HTR-8/SVneo (cell line): ENCODE measurements around the gene FNDC4.
"Not testable (repeated sequence)": the region's sequence is repeated elsewhere in the genome, so short reads cannot be mapped to it uniquely, and the experiment has no call there.

Source experiments
- DNase-seq: peaks from one replicate; pipeline ENCODE4 v3.0.0; 2011; ENCODE audit warnings: low spot score, mixed read lengths; ENCODE audit not compliant: insufficient read length
- FAIRE-seq: peaks from 2 replicates; lab custom pipeline; 2011; peaks lifted over from hg19 to GRCh38; lab: Jason Lieb, UNC

The FNDC4 gene, protein sequence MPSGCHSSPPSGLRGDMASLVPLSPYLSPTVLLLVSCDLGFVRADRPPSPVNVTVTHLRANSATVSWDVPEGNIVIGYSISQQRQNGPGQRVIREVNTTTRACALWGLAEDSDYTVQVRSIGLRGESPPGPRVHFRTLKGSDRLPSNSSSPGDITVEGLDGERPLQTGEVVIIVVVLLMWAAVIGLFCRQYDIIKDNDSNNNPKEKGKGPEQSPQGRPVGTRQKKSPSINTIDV

DNA sequence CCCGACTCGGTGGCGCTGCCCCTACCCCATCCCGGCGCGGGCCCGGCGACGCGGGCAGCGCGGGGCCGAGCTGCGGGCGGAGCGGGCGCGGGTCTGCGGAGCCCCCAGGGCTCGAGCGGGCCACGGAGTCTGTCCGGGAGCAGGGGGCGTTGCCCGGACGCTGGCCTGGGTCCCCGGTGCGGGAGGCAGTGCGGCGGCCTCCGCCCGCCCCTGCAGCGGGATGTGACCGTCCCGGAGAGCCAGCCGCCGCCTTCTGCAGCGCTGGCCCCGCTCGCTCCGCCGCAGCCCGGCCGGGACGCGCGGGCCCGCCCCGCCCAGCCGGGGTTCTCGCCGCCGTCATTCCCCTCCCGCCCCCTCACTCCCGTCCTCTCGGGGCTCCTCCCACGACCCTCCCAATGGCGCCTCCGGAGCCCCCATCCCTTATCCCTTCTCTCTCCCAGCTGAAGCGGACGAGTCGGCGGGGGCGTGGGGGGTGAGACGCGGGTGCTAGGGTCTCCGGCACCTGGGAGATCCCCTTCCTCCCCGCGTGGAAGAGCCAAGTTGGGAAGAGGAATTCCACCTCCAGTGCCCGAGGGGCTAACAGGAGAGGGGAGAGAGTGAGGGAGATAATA is at the start of gene FNDC4:
Gene FNDC4 (minus strand): TSS at position 257 of the 611 bp plus-strand sequence. CDS start 521 bp downstream, outside the sequence.
- FAIRE-seq (no peak), DNase-seq (no peak)

DNA sequence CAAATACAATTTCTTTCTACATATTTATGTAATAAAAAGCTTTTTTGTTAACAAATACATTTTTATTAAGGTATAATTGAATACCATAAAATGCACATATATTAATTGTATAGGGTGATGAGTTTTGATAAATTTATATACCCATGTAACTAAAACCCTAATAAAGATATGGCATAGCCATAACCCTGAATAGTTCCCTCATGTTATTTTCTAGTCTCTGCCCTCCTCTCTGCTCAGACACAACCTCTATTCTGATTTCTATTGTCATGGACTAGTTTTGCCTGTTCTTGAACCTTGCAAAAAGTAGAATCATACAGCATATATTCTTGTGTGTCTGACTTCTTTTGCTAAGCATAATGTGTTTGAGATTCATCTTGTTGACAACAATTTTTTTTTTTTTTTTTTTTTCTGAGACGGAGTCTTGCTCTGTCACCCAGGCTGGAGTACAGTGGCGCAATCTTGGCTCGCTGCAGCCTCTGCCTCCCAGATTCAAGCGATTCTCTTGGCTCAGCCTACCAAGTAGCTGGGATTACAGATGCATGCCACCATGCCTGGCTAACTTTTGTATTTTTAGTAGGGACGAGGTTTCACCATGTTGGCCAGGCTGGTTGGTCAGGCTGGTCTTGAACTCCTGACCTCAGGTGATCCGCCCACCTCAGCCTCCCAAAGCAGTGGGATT is 49.3 kb upstream of the FNDC4 start:
- no peak for FAIRE-seq

DNA sequence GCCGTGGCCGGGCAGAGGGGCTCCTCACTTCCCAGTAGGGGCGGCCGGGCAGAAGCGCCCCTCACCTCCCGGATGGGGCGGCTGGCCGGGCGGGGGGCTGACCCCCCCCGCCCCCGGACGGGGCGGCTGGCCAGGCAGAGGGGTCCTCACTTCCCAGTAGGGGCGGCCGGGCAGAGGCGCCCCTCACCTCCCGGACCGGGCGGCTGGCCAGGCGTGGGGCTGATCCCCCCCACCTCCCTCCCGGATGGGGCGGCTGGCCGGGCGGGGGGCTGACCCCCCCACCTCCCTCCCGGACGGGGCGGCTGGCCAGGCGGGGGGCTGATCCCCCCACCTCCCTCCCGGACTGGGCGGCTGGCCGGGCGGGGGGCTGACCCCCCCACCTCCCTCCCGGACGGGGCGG is 44.6 kb upstream of the FNDC4 start:
- FAIRE-seq, DNase-seq: not testable (repeated sequence)

More for the DNA sequence above, 49.3 kb upstream of the FNDC4 start:
- DNase-seq, result no peak

DNA sequence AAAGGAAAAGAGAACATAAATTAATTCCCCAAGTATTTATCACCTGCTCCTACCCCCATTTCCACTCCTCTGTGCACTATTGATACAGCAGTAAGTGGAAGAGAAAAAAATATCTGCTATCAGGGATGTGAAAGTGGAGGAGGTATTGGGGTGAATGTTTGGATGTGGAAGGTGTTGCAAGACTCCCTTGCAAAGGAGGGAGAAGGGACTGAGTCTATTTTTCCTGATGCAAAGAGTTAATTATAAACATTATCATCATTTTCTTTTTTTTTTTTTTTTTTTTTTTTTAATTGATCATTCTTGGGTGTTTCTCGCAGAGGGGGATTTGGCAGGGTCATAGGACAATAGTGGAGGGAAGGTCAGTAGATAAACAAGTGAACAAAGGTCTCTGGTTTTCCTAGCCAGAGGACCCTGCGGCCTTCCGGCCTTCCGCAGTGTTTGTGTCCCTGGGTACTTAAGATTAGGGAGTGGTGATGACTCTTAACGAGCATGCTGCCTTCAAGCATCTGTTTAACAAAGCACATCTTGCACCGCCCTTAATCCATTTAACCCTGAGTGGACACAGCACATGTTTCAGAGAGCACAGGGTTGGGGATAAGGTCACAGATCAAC is 43.9 kb upstream of the FNDC4 start:
- not testable (repeated sequence) for DNase-seq, FAIRE-seq

DNA sequence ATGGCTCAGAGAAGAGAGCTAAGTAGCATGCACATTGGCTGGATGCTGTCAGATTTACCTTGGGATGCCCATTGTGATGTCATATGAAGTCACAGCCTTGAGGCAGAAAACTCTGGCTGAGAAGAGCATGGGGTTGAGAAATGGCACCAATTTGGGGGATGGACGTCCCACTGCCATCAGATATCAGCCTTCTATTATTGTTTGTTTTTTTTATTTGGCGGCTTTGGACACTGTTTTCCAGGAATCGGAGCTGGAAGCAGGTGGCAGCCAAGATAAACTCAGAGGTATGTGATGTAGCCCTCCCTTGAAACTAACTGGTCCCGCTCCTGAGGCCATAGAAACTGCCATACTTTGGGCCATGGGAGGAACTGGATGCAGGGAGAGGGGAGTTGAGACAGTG is 42.3 kb upstream of the FNDC4 start:
- FAIRE-seq (no peak), DNase-seq (no peak)

DNA sequence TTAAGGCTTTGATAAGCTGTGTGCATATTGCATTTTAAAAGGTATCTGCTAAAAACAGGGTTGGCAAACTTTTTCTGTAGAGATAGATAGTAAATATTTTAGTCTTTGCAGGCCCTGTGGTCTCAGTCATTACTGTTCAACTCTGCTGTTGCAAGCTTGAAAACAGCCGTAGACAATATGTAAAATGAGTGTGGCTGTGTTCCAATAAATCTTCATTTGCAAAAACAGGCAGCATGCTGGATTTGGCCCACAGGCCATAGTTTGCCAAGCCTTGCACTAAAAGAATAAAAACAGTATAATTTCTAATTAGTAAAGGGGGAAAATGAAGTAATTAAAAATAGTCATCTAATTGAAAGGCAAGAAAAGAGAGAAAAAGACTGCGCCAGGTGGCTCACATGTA is 37.0 kb upstream of the FNDC4 start:
- no peak for FAIRE-seq
- DNase-seq, result no peak

DNA sequence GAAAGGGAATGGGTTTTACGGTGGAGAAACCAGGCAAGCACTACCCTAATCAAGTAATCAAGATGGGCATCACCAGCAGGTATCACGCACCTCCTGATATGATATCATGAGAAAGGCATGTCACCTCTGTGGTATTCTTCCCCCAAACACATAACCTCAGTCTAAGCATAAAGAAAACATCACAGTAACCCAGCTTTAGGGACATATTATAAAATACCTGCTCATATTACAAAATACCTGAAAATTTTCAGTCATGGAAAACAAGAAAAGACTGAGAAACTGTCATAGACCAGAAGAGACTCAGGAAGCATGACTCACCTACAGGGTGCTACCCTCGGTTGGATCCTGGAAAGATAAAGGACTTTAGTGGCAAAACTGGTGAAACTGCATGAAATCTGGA is 32.2 kb upstream of the FNDC4 start:
- DNase-seq (no peak), FAIRE-seq (no peak)

DNA sequence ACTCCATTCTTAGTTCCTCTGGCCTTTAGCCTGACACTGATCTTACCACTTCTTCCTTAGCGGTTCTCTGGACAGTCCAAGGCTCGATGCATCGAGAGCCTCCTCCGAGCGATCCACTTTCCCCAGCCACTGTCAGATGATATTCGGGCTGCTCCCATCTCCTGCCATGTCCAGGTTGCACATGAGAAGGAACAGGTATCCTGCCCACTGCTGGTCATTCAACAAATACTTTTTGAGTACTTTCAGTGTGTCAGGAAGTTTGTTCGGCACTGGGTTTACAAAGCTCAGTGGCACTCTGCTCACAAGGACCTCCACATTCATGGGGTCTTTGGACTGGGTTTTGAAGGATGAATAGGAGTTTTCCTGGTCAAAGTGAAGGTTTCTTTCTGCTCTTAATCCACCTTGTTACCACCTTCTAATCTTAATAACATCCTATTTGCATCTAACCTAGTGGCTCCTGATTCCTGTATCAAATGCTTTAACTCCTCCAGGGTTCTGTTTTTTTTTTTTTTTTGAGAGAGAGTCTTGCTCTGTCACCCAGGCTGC is 27.5 kb upstream of the FNDC4 start:
- DNase-seq (no peak), FAIRE-seq (no peak)

DNA sequence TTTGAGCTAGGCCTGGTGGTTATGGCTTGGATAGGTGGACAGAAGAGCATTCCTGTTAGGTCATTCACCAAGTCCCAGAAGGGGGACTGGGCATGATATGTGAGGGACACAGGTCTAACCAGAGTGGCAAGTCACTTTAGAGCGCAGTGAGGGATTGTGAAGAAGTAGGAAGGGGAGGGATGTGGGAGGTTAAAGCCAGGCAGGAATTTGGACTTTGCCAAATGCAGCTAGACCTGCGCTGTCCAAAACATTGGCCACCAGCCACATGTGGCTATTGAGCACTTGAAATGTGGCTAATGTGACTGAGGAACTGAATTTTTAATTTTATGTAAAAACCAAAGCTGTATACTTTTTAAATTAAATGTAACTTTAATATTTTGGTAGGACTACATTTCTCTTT is 25.3 kb upstream of the FNDC4 start:
- no peak for DNase-seq
- no peak for FAIRE-seq

DNA sequence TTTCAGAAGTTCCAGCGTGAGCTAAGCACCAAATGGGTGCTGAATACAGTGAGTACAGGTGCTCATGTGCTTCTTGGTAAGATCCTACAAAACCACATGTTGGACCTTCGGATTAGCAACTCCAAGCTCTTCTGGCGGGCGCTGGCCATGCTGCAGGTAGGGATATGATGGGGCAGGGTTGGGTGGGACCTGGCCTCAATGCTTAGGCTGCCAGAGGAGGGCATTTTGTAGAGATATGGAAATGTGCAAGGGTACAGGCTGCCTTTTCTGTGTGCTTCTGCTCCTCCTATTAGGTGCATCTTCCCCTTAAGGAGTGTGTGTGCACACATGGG is 23.7 kb upstream of the FNDC4 start:
- DNase-seq (no peak), FAIRE-seq (no peak)

DNA sequence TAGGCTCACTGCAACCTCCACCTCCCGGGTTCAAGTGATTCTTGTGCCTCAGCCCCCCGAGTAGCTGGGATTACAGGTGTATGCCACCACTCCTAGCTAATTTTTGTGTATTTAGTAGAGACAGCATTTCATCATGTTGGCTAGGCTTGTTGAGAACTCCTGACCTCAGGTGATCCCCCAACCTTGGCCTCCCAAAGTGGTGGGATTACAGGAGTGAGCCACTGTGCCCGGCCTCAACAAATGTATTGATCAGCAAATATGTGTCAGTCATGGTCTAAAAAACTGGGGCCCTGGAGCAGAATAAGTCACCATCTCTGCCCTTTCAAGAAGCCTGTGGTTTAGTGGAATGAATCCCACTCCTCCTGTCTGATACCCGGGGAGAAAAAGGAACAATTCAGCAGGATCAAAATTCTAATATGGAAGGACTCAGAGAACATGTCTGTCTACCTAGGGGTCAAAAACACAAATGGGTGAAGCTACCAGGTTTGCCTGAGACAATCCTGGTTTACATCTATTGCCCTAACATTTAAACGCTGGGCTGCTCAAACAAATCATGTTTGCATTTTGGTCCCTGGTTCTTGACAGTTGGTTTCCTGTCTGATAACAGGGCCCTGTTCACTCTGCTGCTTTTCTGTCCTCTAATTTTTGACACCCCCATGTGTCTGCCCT is 23.2 kb upstream of the FNDC4 start:
- DNase-seq (no peak), FAIRE-seq (no peak)

DNA sequence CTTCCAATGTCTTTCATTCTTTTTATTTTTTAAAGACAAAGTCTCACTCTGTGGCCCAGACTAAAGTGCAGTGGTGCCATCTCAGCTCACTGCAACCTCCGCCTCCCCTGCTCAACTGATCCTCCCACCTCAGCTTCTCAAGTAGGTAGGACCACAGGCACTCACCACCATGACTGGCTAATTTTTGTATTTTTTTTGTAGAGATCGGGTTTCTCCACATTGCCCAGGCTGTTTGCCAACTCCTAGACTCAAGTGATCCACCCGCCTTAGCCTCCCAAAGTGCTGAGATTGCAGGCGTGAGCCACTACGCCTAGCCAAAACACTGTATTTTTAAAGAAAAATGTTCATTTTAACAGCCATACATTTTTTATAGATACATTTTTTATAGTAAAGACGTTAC is 14.3 kb upstream of the FNDC4 start:
- DNase-seq, result no peak
- FAIRE-seq, result no peak

DNA sequence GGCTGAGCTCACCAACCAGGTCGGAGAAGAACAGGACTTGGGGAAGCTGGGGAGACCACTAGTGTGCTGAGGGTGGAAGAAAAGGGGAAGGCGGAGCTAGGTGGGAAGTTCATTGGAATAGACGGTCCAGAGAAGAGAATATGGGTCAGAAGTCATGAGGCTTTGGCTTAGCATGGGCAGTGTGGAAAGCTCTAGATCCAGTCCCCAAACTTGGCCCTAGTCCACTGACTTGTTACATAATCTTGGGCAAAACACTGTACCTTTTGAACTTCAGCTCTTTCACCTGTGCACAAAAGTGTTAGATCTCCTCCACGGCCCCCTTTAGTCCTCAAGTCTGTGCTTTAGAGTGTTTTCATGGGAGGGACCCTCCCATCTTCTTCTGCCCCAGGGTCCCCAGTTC is 12.3 kb upstream of the FNDC4 start:
- FAIRE-seq (no peak), DNase-seq (no peak)

DNA sequence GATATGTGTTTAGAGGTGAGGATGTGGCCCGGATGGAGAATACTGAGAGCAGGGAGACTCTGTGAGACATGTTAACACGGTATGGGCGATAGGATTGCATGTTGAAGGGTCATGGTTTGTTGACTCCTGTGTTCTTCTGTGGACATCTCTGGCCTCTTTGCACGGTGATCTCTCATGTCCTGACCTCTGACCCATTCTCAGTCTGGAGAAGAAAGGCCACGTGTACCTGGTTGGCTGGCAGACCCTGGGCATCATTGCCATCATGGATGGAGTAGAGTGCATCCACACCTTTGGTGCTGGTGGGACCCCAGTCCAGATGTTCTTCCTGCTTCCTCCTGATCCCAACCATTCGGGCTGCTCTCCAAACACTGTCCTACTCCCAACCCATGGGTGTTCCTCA is 11.6 kb upstream of the FNDC4 start:
- DNase-seq (no peak), FAIRE-seq (no peak)

DNA sequence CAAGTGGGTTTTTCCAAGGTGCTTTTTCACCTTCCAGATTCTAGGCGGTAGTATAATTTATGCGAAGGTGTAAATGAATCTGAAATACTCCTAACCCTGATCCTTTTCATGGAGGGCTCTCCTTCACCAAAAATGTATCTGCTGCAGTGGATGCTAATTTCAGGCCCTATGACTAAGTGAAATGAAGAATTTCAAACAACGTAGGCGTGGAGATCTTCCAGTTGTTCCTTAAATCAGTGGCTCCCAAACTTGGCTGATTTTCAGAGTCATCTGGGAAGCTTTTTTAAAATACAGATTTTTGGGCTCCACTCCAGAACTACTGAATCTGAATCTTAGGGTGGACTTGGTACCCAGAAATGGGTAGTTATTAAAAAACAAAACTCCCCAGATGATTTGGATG is 7.1 kb upstream of the FNDC4 start:
- no peak for DNase-seq

DNA sequence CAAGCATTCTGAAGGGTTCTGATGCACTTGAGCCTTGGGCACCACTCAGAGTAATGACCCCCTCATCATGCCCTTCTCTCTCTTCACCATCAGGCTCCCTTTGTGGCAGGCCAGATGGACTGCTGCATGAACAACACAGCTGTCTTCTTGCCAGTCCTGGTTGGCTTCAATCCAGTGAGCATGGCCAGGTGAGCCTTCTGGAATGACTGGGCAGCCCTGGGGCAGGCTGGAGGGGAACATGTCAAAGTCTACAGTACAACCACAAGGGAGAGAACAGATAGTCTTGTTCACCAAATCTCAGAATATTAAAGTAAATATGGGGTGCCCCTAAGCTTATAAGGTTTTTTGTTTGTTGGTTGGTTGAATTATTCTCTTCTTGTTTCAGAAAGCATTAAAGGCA is 6.0 kb upstream of the FNDC4 start:
- DNase-seq (no peak), FAIRE-seq (no peak)

More for the DNA sequence above, 7.1 kb upstream of the FNDC4 start:
- FAIRE-seq, result no peak

DNA sequence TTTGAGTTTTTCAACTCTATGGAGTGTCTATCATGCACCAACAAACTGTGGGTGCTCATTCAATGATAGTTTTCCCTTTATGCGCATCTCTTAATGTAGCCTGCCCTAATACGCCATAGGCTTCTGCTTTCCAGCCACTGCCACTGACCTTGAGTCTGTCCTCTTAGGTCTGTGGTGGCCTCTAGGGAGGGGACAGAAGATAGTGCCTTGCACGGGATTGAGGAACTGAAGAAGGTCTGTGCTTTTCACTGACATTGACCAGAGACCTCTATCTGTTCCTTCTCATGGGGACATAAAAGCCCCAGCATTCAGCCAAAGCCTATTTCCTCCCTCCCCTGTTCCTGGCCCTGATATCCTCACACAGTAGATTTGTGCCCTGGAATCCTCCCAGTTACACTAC is 4.0 kb upstream of the FNDC4 start:
- DNase-seq, result no peak
- no peak for FAIRE-seq

DNA sequence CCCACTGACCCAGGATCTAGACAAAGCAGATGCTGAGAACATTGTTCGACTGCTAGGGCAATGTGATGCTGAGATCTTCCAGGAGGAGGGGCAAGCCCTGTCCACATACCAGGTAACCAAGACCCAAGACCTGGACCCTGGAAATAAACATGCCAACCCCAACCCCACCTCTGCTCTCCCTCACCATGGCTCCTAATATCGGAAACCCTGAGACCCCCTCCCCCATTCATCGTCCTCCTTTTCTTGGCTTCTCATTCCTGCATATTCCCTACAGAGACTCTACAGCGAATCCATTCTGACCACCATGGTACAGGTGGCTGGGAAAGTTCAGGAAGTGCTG is 2.3 kb upstream of the FNDC4 start:
- DNase-seq (no peak), FAIRE-seq (no peak)

DNA sequence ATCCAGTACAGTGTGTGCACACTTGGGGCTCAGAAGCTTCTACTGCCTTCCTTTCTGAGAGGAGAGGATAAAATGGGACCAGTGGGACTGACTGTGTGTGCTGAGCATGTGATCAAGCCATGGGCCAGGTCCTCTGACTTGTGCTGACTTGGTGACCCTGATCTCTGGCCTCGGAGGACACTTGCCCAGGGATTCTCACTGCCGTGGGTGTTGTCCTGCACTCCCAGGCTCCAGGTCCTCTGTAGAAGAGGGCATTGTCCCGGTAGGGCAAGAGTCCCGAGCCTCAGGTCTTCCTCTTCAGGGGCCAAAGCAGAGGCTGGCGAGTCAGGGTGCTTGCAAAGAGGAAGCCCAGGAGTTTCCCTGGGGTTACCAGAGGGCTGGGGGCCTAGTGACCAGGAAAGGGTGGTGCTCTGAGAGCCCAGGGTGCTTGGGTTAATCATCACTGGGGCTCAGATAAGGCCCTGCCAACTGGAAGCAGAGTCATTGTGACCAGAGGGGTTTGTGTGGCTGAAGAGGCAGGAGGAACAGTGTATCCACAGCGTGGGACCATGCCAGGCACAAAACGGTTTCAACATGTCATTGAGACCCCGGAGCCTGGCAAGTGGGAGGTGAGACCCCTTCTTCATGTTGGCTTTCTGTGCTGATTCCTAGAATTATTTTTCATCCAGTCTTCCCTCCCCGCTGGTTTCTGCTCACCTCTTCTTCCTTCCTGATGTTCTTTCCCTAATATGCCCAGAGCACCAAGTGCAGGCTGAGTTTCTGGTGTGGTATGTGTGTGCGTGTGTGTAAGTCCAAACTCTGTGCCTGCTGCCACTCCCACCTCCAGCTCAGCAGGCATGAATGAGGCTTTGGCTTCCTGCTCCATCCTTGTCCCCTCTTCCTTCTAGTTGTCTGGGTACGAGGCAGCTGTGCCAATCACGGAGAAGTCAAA is 1.6 kb upstream of the FNDC4 start, which contains the start of gene GCKR:
Gene GCKR (plus strand): TSS at position 483 of the 931 bp plus-strand sequence. CDS start 66 bp downstream, at position 549.
- FAIRE-seq (no peak), DNase-seq (no peak)
